ENCODE measurements around the gene NR1H4. TPM values are rescaled to one million over a fixed set of nuclear protein-coding genes. Genes with fewer than 3 reads are reported as not detected.
"Not testable (repeated sequence)": the region's sequence is repeated elsewhere in the genome, so short reads cannot be mapped to it uniquely, and the experiment has no call there.

NR1H4 gene
- total RNA-seq, 1 experiment from 2014 or later = not detected

DNA sequence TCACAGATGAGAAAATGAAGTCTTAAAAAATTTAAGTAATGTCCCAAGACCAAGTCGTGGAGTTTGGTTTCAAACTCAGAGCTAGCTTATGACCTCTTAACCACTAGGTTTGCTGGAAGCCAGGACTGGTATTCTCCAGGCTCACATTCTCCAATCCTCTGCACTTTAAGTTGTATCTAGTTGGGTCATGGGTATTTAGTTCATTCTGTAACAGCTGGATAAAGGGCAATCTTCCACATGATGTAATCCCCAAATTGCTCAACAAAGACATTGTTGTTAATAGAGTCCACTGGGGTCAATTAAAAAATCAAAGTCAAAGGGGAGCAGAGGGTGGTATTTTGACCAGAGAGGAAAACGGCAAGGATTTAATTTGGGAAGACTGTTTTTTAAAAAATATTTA, 82.1 kb downstream of the NR1H4 start:
- Histone ChIP-seq H3K36me3 (replicated peaks; ENCODE audit: control insufficient read depth, insufficient read depth, low read length) (no peaks in the 10 kb centered on the region), H3K27me3 (ENCODE audit: control insufficient read depth, insufficient read depth, low read length) (no peaks in the 10 kb centered on the region), H3K4me3 (ENCODE audit: insufficient read depth, low read depth, low read length) (no peak overlapping the region)
- DNase-seq = no peak

DNA sequence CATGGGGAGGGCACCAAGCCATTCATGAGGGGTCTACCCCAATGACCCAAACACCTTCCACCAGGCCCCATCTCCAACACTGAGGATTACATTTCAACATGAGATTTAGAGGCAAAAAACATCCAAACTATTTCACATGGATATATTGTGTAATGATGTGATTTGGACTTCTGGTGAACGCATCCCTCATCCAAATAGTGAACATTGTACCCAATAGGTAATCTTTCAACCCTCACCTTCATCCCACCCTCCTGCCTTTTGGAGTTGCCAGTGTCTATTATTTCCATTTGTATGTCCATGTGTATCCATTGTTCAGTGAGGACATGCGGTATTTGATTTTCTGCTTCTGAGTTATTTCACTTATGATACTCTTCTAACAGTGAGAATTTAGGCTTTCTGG, 83.7 kb downstream of the NR1H4 start:
- H3K27me3 ChIP-seq (ENCODE audit: control insufficient read depth, insufficient read depth, low read length) = no peaks in the 10 kb centered on the region
- DNase-seq = no peak
- no peaks in the 10 kb centered on the region for H3K36me3 ChIP-seq (replicated peaks; ENCODE audit: control insufficient read depth, insufficient read depth, low read length)
- no peak overlapping the region for H3K4me3 ChIP-seq (ENCODE audit: insufficient read depth, low read depth, low read length)

DNA sequence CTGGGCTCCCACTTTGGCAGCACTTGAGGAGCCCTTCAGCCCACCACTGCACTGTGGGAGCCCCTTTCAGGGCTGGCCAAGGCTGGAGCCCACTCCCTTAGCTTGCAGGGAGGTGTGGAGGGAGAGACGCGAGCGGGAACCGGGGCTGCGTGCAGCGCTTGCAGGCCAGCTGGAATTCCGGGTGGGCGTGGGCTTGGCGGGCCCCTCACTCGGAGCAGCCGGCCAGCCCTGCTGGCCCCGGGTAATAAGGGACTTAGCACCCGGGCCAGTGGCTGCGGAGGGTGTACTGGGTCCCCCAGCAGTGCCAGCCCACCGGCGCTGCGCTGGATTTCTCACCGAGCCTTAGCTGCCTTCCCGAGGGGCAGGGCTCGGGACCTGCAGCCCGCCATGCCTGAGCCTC, 85.6 kb downstream of the NR1H4 start:
- not testable (repeated sequence) for DNase-seq; H3K36me3 ChIP-seq (replicated peaks; ENCODE audit: control insufficient read depth, insufficient read depth, low read length); H3K4me3 ChIP-seq (ENCODE audit: insufficient read depth, low read depth, low read length); H3K27me3 ChIP-seq (ENCODE audit: control insufficient read depth, insufficient read depth, low read length)

DNA sequence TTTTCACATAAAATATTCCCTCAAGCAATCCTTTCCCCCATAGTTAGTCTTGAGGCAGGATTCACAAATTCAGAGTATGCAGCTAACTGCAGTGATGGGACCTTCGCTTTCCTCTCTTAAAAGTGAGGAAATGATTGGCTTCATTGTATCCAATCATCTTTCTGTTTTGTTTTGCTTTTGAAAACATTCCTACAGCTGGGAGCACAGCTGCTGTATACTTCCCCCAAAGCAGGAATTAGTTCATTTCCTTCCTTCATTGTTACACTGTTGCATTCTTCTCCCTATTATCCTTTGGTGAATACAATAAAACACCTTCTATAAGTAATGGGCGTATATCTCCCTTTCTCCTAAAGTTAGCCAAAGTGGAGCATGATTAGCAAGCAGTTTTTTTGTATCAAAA, 90.4 kb downstream of the NR1H4 start:
- H3K27me3 ChIP-seq (ENCODE audit: control insufficient read depth, insufficient read depth, low read length) = no peaks in the 10 kb centered on the region
- H3K4me3 ChIP-seq (ENCODE audit: insufficient read depth, low read depth, low read length) = no peak overlapping the region
- H3K36me3 ChIP-seq (replicated peaks; ENCODE audit: control insufficient read depth, insufficient read depth, low read length) = no peaks in the 10 kb centered on the region
- DNase-seq = no peak

DNA sequence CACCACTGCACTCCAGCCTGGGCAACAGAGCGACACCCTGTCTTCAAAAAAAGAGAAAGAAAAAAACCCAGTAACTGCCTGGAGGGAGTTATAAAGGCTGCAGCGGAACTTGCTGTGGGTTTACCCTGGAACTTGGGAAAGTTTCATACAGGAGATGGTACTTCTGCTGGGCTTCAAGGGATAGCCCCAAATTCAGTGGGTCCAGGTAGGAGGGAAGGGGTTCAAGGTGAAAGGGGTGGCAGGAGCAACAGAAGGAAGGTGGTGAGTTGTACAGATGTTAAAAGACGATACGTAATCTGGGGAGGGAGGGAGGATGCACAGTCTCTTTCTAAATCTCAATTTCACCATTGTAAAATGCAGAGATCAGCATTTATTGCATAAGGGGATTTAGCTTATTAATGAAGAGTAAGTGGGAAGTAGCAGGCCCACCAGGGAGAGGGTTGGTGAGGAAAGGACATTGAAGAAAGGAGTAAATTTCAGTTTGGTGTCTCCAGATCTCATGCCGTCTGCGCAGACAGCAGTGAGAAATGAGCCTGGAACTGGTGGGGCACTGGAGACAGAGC, 91.3 kb downstream of the NR1H4 start:
- DNase-seq = no peak
- H3K4me3 ChIP-seq (ENCODE audit: insufficient read depth, low read depth, low read length) = no peak overlapping the region
- H3K36me3 ChIP-seq (replicated peaks; ENCODE audit: control insufficient read depth, insufficient read depth, low read length) = no peaks in the 10 kb centered on the region
- no peaks in the 10 kb centered on the region for H3K27me3 ChIP-seq (ENCODE audit: control insufficient read depth, insufficient read depth, low read length)

DNA sequence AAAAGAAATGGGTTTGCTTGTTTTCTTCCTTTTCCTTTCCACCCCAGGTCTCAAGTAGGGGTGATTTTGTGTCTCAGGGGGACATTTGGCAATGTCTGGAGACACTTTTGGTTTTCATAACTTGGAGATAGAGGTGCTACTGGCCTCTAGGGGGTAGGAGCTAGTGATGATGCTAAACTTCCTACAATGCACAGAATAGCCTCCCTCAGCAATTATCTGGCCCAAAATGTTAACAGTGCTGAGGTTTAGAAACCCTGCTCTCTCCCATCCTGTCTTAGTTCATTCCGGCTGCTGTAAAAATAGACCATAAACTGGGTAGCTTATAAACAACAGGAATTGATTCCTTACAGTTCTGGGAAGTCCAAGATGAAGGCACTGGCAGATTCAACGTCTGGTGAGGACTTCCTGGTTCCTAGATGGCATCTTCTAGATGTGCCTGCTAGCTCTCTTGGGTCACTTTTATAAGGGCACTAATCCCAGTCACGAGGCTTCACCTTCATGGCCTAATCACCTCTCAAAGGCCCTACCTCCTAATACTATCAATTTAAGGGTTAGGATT, 92.4 kb downstream of the NR1H4 start:
- Histone ChIP-seq H3K36me3 (replicated peaks; ENCODE audit: control insufficient read depth, insufficient read depth, low read length) (no peaks in the 10 kb centered on the region), H3K27me3 (ENCODE audit: control insufficient read depth, insufficient read depth, low read length) (no peaks in the 10 kb centered on the region), H3K4me3 (ENCODE audit: insufficient read depth, low read depth, low read length) (no peak overlapping the region)
- DNase-seq = no peak

DNA sequence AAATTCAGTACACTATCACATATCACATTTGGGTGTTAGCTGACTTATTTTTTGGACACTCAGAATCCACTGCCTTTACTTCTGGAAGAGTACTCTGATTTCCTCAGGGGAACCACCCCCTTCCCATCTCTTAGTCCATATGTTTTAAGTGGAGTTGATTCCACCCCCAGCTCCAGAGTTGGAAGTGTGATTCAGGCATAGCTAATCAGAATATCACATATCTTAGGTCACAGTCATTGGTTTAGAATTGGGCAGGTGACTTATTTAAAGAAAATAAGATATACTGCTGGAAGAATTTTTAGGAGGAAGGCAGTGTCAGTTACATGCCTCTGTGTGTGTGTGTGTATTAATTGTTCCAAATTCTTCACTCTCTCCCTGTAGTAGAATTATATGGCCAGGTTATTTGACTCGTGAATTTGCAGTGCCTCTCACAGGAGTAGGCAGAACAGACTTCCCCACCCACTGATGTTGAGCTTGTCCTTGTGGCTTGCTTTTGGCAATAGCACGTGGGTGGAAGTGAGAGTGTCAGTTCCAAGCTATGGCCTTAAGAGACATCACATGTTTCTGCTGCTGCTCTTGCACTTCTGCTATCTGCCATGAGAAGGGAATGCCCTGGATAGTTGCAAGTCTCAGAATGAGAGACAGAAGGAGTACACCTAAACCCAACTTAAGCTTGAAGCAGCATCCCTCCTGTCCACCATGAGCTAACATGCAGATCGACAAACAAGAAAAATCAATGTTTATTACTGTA, 93.4 kb downstream of the NR1H4 start:
- no peak for DNase-seq
- H3K36me3 ChIP-seq (replicated peaks; ENCODE audit: control insufficient read depth, insufficient read depth, low read length) = no peaks in the 10 kb centered on the region

DNA sequence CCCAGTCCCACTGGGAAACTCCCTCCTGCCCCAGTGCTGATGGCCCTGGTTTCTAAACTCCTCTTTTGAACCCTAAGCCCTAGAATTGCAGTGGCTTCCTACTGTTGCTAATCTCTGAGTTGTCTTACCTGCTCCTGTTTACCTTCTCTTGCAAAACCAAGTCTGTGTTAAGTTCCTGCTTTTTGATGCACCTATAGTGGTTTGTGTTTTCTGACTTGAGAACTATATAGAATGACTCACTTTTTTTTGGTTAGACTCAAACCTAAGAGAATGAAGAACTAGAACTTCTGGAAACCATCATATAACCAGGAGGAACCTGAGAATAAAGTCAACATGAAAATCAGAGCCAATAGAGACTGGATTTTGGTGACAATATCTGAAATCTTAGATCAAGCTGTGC, 94.3 kb downstream of the NR1H4 start:
- Histone ChIP-seq H3K36me3 (replicated peaks; ENCODE audit: control insufficient read depth, insufficient read depth, low read length) (no peaks in the 10 kb centered on the region), H3K27me3 (ENCODE audit: control insufficient read depth, insufficient read depth, low read length) (peaks cover 4% of the 10 kb centered on the region), H3K4me3 (ENCODE audit: insufficient read depth, low read depth, low read length) (no peak overlapping the region)
- no peak for DNase-seq

More for the DNA sequence above, 93.4 kb downstream of the NR1H4 start:
- no peak overlapping the region for H3K4me3 ChIP-seq (ENCODE audit: insufficient read depth, low read depth, low read length)
- no peaks in the 10 kb centered on the region; the same call in 1 of the 2 replicates for H3K27me3 ChIP-seq (ENCODE audit: control insufficient read depth, insufficient read depth, low read length)

DNA sequence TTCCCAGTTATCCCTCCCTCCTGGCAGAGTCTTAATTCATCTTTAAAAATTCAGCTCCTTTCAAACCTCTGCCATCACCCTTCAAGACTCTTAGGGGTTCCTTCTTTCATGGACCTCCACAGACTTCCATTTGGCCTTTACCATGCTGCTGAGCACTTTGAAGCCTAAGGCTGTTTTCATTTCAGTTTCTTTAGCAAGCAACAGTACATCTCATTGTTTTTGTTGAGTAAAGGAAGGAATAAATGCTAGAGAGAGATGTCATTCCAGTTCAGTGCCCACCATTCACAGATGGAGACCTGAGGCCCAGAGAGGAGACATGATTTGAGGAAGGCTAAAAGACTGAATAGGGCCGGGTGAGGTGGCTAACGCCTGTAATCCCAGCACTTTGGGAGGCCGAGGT, 98.5 kb downstream of the NR1H4 start:
- DNase-seq = no peak
- H3K4me3 ChIP-seq (ENCODE audit: insufficient read depth, low read depth, low read length) = no peak overlapping the region
- H3K36me3 ChIP-seq (replicated peaks; ENCODE audit: control insufficient read depth, insufficient read depth, low read length) = no peaks in the 10 kb centered on the region
- peaks cover 9% of the 10 kb centered on the region for H3K27me3 ChIP-seq (ENCODE audit: control insufficient read depth, insufficient read depth, low read length)

DNA sequence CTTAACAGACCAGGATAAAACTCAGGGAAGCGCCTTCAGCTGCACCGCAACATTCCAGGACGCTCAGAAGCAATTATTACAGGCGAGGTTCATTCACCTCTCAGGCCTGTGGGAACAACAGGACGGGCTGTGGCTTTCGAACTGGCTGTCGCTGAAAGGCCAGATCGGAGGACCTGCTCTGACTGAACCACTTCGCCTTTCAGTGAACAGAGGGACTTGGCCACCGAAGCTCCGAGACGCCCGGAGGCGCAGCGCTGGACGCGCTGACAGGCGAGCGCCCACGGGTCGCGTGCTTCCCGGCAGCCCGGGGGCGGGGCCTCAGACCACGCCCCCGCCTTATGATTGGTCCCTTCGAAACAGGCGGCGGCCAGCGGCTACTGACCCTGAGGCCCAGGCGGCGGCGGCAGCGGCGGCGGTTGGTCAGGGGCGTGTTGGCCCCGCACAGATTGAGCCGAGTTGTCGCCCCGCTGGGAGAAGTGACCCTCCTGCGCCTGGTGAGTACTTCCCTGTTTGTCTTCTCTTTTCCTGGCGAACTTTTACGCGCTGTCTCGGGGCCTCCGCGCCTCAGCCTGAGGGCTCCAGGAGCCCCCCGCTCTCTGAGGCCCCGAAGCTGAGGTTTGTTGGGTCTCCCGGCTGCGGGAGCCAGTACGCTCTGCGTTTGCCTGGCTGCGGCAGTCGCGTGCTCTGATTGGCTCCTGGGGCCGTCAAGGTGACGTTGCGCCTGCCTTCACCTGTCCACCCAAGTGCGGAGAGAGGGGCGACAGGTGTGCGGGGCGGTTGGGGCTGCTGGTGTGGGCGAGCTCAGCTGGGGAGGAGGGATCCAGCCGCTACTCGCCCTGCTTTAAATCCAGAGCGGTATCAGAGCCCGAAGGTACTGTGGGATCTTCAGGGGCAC, 99.9 kb downstream of the NR1H4 start, which contains the start of gene GAS2L3:
Gene GAS2L3 (plus strand): TSS at position 393 of the 895 bp plus-strand sequence. CDS start 21,221 bp downstream, outside the sequence.
- DNase-seq = peak; percentile 94
- H3K27me3 ChIP-seq (ENCODE audit: control insufficient read depth, insufficient read depth, low read length) = peaks cover 9% of the 10 kb centered on the region
- peak within 1 kb of the TSS; percentile 68 for H3K4me3 ChIP-seq (ENCODE audit: insufficient read depth, low read depth, low read length)
- no peaks in the 10 kb centered on the region for H3K36me3 ChIP-seq (replicated peaks; ENCODE audit: control insufficient read depth, insufficient read depth, low read length)

DNA sequence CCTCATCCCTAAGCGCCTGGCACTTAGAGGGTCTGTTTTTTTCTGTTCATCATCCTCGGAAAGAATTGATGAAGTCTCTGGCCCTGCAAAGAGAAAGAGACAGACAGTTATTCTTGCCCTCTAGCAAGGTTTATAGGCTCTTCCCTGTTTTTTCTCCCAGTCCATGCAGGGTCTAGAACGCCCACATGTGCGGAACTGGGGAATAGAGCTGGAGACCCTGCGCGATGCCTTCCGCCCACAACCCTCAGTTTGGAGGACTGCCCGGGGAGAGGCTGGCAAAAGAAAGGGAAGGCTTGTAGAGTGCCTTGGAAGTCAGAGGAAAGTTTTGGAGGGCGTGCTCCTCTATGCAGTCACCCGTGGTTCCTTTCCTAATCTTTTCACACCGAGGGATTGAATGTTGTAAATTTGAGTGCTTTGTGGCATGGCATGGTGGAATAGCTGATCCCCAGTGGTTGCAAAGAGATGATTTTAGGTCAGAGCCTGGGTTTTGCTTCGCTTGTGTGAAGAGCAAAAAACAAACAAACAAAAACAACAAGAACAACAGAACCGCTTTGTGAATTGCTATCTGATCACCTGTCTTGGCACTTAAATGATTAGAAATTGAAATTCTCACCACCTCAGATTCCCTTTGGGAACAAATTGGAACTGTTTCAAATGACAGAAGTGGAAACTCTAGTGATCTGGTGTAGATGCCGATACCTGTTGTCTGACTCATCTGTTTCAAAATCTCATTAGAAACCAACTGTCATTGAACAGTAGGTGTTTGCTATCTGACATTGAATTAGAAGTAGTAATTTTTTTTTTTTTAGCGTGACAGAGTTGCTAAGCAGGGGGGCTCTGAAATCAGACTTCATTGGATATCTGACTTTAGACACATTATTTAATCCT, 100.8 kb downstream of the NR1H4 start:
- peak; percentile 31 for DNase-seq
- Histone ChIP-seq H3K4me3 (ENCODE audit: insufficient read depth, low read depth, low read length) (peak overlapping the region; percentile 68), H3K36me3 (replicated peaks; ENCODE audit: control insufficient read depth, insufficient read depth, low read length) (no peaks in the 10 kb centered on the region), H3K27me3 (ENCODE audit: control insufficient read depth, insufficient read depth, low read length) (peaks cover 9% of the 10 kb centered on the region)

DNA sequence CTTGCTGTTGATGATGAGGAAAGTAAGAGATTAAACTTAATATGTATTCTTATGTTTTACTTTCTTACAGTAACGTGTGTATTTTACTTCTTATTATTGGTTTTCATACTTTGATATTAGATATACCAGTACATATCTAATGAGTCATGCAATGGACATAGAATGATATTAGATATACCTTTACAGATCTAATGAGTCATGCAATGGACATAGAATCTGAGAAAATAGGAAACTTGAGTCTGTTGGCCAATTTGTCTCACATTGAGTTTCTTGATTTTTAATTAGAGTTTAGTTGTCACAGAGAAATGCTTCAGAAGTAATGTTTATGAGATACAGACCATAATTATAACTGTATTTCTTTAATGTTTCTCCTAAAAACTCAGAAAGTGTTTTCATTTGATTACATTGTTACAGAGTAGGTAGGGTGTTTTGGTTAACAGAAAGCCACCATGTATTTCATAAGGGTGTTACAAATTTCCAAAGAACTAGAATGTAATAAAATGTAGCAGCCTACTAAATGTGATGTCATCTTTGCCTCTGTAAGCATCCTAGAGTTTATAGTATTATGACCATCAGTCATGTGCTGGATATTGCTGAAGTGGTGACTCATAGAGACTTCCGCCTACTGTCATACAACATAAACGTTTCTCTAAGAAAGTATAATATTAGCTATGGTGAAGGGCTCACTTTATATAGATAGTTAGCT, 102.8 kb downstream of the NR1H4 start:
- peaks cover 9% of the 10 kb centered on the region for H3K27me3 ChIP-seq (ENCODE audit: control insufficient read depth, insufficient read depth, low read length)
- H3K36me3 ChIP-seq (replicated peaks; ENCODE audit: control insufficient read depth, insufficient read depth, low read length) = no peaks in the 10 kb centered on the region
- H3K4me3 ChIP-seq (ENCODE audit: insufficient read depth, low read depth, low read length) = no peak overlapping the region
- no peak for DNase-seq

DNA sequence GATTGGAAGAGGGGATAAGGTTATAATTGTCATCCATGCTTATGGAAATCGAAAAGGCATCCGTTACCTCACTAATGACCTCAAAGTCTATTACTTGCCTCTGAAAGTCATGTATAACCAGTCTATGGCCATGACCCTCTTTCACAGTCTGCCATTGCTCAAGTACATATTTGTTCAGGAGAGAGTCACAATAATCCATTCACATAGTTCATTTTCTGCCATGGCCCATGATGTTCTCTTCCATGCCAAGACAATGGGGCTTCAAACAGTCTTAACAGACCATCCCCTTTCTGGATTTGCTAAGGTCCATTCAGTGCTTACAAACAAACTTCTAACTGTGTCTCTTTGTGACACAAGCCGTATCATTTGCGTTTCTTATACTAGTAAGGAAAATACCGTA, 105.3 kb downstream of the NR1H4 start:
- no peak for DNase-seq
- no peaks in the 10 kb centered on the region for H3K36me3 ChIP-seq (replicated peaks; ENCODE audit: control insufficient read depth, insufficient read depth, low read length)

More for the DNA sequence above, 105.3 kb downstream of the NR1H4 start:
- Histone ChIP-seq H3K4me3 (ENCODE audit: insufficient read depth, low read depth, low read length) (no peak overlapping the region), H3K27me3 (ENCODE audit: control insufficient read depth, insufficient read depth, low read length) (peaks cover 4% of the 10 kb centered on the region; the same call in 1 of the 2 replicates)

Measured in H7 (cell line).